GM20000 (cell line): ENCODE data around the gene UGT3A1.
A peak's percentile ranks its signal among the peaks of the same experiment; 100 is the strongest.

Source experiments
- DNase-seq: peaks from one replicate; pipeline ENCODE4 v3.0.0; 2012; ENCODE audit warnings: low spot score
- CTCF ChIP-seq: IDR thresholded peaks from 2 replicates; pipeline ENCODE4 v1.5.1; 2012; ENCODE audit warnings: mild to moderate bottlenecking, control low read depth; ENCODE audit errors: extremely low read depth, missing control alignments

The UGT3A1 gene

DNA sequence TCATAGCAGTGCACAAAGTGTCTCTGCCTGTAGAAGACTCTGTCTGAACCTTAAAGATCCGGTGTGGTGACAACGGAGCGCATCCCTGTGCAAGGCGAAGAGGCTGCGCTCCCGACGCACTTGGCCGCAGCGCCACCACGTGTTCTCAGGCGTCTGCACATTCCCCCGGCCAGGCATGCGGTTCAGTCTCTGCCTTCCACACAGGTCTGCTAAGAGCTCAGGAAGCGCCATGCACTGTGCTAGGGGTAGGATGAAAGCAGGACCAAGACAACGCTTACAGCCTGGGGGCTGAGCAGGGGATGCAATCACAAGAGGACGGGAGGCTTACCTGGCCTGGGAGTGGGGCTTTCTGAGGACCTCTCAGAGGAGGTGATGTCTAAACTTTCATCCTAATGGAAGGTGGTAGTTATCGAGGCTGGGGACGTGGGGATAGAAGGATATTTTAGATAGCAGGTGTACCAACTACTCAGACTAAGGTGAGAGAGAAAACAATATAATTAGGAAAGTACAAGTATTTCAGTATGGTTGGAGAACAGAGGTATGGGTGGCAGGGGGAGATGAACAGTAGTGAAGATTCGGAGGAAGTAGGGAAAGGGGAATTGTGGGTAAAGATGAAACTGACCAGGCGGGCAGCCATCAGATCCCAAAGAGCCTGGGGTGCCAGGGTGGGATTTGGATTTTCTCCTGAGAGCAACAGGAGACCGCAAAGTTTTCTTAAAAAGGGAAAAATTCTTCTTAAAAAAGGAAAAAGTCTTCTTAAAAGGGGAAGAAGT is 66.1 kb downstream of the UGT3A1 start:
- DNase-seq = peak; percentile 63

GRCh38 chr5:35924122-35924949 is 66.9 kb downstream of the UGT3A1 start:
- no peak for DNase-seq
- no peak for TF ChIP-seq CTCF

More for the DNA sequence above, 66.1 kb downstream of the UGT3A1 start:
- peak; percentile 72 for TF ChIP-seq CTCF

- no peak for TF ChIP-seq CTCF
- no peak for DNase-seq
Measured at GRCh38 chr5:35922468-35922867, 68.7 kb downstream of the UGT3A1 start.

- no peak for DNase-seq
- no peak for TF ChIP-seq CTCF
Measured at GRCh38 chr5:35921930-35922329, 69.3 kb downstream of the UGT3A1 start.

- DNase-seq = no peak
- no peak for TF ChIP-seq CTCF
Measured at GRCh38 chr5:35920890-35921289, 70.3 kb downstream of the UGT3A1 start.

- no peak for TF ChIP-seq CTCF
- no peak for DNase-seq
Measured at GRCh38 chr5:35919191-35919590, 72.0 kb downstream of the UGT3A1 start.

DNA sequence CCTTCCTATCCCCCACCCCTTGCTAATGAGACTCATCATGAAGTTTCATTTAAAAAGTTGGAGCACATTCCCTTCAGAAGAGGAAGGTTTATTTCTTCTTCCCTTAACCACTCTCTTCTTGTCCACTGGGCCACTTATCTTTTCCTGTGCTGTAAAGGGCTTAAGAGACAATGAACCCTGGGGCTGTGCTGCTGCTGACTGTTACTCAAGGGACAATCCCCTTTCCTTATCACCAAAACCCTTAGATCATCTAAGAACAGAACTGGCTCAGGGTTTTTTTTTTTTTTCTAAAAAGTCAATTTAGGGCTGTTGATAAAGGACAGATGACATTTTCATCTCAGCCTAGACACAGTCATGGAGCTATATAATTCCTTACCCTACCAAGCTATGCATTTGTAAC is 82.4 kb downstream of the UGT3A1 start:
- TF ChIP-seq CTCF = no peak
- DNase-seq = no peak
